ENCODE data around the gene CACUL1. TPM values are rescaled to one million over a fixed set of nuclear protein-coding genes. Genes with fewer than 3 reads are reported as not detected.

CACUL1 gene
- total and polyA plus RNA-seq, 2 experiments from 2014 or later = 37.5 to 48.3 TPM

GRCh38 chr10:118692872-118693271 is 61.9 kb downstream of the CACUL1 start:
- Histone ChIP-seq H3K27ac (no peak overlapping the region), H3K4me2 (peak overlapping the region; percentile 48), H3K36me3 (replicated peaks; ENCODE audit: insufficient read depth, low read depth) (no peaks in the 10 kb centered on the region), H3K9me3 (ENCODE audit: low read depth) (no peaks in the 10 kb centered on the region), H4K20me1 (ENCODE audit: insufficient read depth, poor library complexity, severe bottlenecking) (peaks cover 3% of the 10 kb centered on the region), H3K9me2 (replicated peaks; ENCODE audit: insufficient read depth) (no peaks in the 10 kb centered on the region), H3K4me1 (ENCODE audit: insufficient read depth) (peaks cover 13% of the 10 kb centered on the region), H3K27me3 (no peaks in the 10 kb centered on the region), H2AFZ (no peak overlapping the region), H3K79me2 (peaks cover 12% of the 10 kb centered on the region), H3K4me3 (no peak overlapping the region)
- TF ChIP-seq CTCF (IDR thresholded peaks at IDR 0.05; ENCODE audit: poor library complexity) (no peak), EZH2 (IDR thresholded peaks at IDR 0.05; ENCODE audit: borderline replicate concordance) (no peak), EZH2phosphoT487 (IDR thresholded peaks at IDR 0.05; ENCODE audit: low read depth, severe bottlenecking, unreplicated experiment) (no peak)
- WGBS (ENCODE audit: low lambda C conversion rate, missing lambda C conversion rate) = 72% methylated on average over 4 of the region's 4 CpGs
- DNase-seq (ENCODE audit: low spot score) = no peak

GRCh38 chr10:118689070-118689858 is 65.5 kb downstream of the CACUL1 start:
- Histone ChIP-seq H3K9me3 (ENCODE audit: low read depth) (no peaks in the 10 kb centered on the region), H3K4me3 (no peak overlapping the region), H2AFZ (no peak overlapping the region), H4K20me1 (ENCODE audit: insufficient read depth, poor library complexity, severe bottlenecking) (peaks cover 3% of the 10 kb centered on the region), H3K27ac (no peak overlapping the region), H3K4me1 (ENCODE audit: insufficient read depth) (peaks cover 6% of the 10 kb centered on the region), H3K36me3 (replicated peaks; ENCODE audit: insufficient read depth, low read depth) (no peaks in the 10 kb centered on the region), H3K4me2 (no peak overlapping the region), H3K9me2 (replicated peaks; ENCODE audit: insufficient read depth) (no peaks in the 10 kb centered on the region), H3K79me2 (peaks cover 3% of the 10 kb centered on the region), H3K27me3 (no peaks in the 10 kb centered on the region)
- 99% methylated on average over 4 of the region's 4 CpGs for WGBS (ENCODE audit: low lambda C conversion rate, missing lambda C conversion rate)
- TF ChIP-seq CTCF (IDR thresholded peaks at IDR 0.05; ENCODE audit: poor library complexity) = no peak
- TF ChIP-seq EZH2 (IDR thresholded peaks at IDR 0.05; ENCODE audit: borderline replicate concordance) = no peak
- no peak for TF ChIP-seq EZH2phosphoT487 (IDR thresholded peaks at IDR 0.05; ENCODE audit: low read depth, severe bottlenecking, unreplicated experiment)
- no peak for DNase-seq (ENCODE audit: low spot score)

- Histone ChIP-seq H3K27me3 (no peaks in the 10 kb centered on the region), H3K9me3 (ENCODE audit: low read depth) (no peaks in the 10 kb centered on the region), H3K4me1 (ENCODE audit: insufficient read depth) (no peaks in the 10 kb centered on the region), H3K27ac (no peak overlapping the region), H2AFZ (no peak overlapping the region), H3K36me3 (replicated peaks; ENCODE audit: insufficient read depth, low read depth) (no peaks in the 10 kb centered on the region), H4K20me1 (ENCODE audit: insufficient read depth, poor library complexity, severe bottlenecking) (peaks cover 3% of the 10 kb centered on the region), H3K4me3 (no peak overlapping the region), H3K4me2 (no peak overlapping the region), H3K79me2 (no peaks in the 10 kb centered on the region), H3K9me2 (replicated peaks; ENCODE audit: insufficient read depth) (no peaks in the 10 kb centered on the region)
- no peak for DNase-seq (ENCODE audit: low spot score)
- TF ChIP-seq EZH2 (IDR thresholded peaks at IDR 0.05; ENCODE audit: borderline replicate concordance) = no peak
- TF ChIP-seq CTCF (IDR thresholded peaks at IDR 0.05; ENCODE audit: poor library complexity) = no peak
- TF ChIP-seq EZH2phosphoT487 (IDR thresholded peaks at IDR 0.05; ENCODE audit: low read depth, severe bottlenecking, unreplicated experiment) = no peak
These were observed 67.3 kb downstream of the CACUL1 start for GRCh38 chr10:118687472-118687871.

All from hepatocyte (in vitro differentiated cells).